Neural cell (in vitro differentiated cells): ENCODE measurements around the gene TEX261. TPM values are rescaled to one million over a fixed set of nuclear protein-coding genes. Genes with fewer than 3 reads are reported as not detected.

Source experiments
- H2AFZ ChIP-seq: fragments of 200-600, 300-800 bp; sonication (generic), shearing (Covaris generic); 2 replicates; pipeline ENCODE4 v1.6.0; 2014; ENCODE audit warnings: low read depth, mild to moderate bottlenecking, antibody characterized with exemption, low read length, moderate library complexity
- H3F3A ChIP-seq: fragments of 200-600 bp; shearing (Covaris generic); 2 replicates; pipeline ENCODE4 v1.6.1; 2016; ENCODE audit warnings: mild to moderate bottlenecking, moderate library complexity, mixed read lengths, antibody characterized with exemption, low read length; ENCODE audit not compliant: insufficient read depth, poor library complexity, severe bottlenecking
- H3K27ac ChIP-seq: fragments of 200-600, 300-800 bp; sonication (generic), shearing (Covaris generic); 2 replicates; pipeline ENCODE4 v1.5.1; 2014; ENCODE audit warnings: mild to moderate bottlenecking, low read length, moderate library complexity
- H3K27me3 ChIP-seq: fragments of 300-800, 200-600 bp; sonication (generic), shearing (Covaris generic); 2 replicates; pipeline ENCODE4 v1.6.0; 2014; ENCODE audit warnings: mild to moderate bottlenecking, low read depth, low read length, moderate library complexity; ENCODE audit not compliant: insufficient read depth
- H3K36me3 ChIP-seq: fragments of 300-800, 200-600 bp; sonication (generic), shearing (Covaris generic); 2 replicates; pipeline ENCODE4 v1.5.1; 2014; ENCODE audit warnings: mild to moderate bottlenecking, antibody characterized with exemption, low read length, moderate library complexity; ENCODE audit not compliant: insufficient read depth
- H3K4me2 ChIP-seq: fragments of 300-800, 200-600 bp; sonication (generic), shearing (Covaris generic); 2 replicates; pipeline ENCODE4 v1.6.0; 2014; ENCODE audit warnings: mild to moderate bottlenecking, low read length
- H3K4me3 ChIP-seq: fragments of 300-800, 200-600 bp; sonication (generic), shearing (Covaris generic); 2 replicates; pipeline ENCODE4 v1.5.1; 2014; ENCODE audit warnings: mild to moderate bottlenecking, low read length, moderate library complexity
- H3K79me2 ChIP-seq: fragments of 200-600 bp; shearing (Covaris generic); replicated peaks from 2 replicates; pipeline ENCODE4 v1.6.0; 2014; ENCODE audit warnings: mild to moderate bottlenecking, low read length, moderate library complexity; ENCODE audit not compliant: insufficient read depth
- H3K9ac ChIP-seq: fragments of 300-800, 200-600 bp; sonication (generic), shearing (Covaris generic); 2 replicates; pipeline ENCODE4 v1.6.1; 2016; ENCODE audit warnings: mild to moderate bottlenecking, low read length, mixed read lengths
- H3K9me2 ChIP-seq: fragments of 200-600 bp; shearing (Covaris generic); 2 replicates; pipeline ENCODE4 v1.6.1; 2016; ENCODE audit warnings: mild to moderate bottlenecking, low read length, mixed read lengths; ENCODE audit not compliant: insufficient read depth
- H3K9me3 ChIP-seq: fragments of 200-600, 300-800 bp; sonication (generic), shearing (Covaris generic); 2 replicates; pipeline ENCODE4 v1.6.1; 2016; ENCODE audit warnings: mild to moderate bottlenecking, mixed run types, low read length, moderate library complexity, mixed read lengths
- H4K20me1 ChIP-seq: fragments of 200-600 bp; shearing (Covaris generic); 2 replicates; pipeline ENCODE4 v1.6.1; 2016; ENCODE audit warnings: mild to moderate bottlenecking, mixed run types; ENCODE audit not compliant: insufficient read depth
- EP300 ChIP-seq: fragments of 450-650 bp; conservative IDR thresholded peaks from 2 replicates; pipeline ENCODE4 v1.6.1; 2014; ENCODE audit warnings: antibody characterized with exemption, mild to moderate bottlenecking, moderate library complexity; ENCODE audit not compliant: poor library complexity, severe bottlenecking
- EZH2 ChIP-seq: fragments of 200-600, 300-800 bp; shearing (Covaris generic), sonication (generic); IDR thresholded peaks from 2 replicates; pipeline ENCODE4 v1.6.1; 2014; ENCODE audit warnings: antibody characterized with exemption, low read length, borderline replicate concordance, mild to moderate bottlenecking; ENCODE audit not compliant: insufficient read depth, poor library complexity, severe bottlenecking
- POLR2AphosphoS5 ChIP-seq: IDR thresholded peaks from 2 replicates; pipeline ENCODE4 v1.6.1; 2012
- RAD21 ChIP-seq: fragments of 450-650 bp; conservative IDR thresholded peaks from 2 replicates; pipeline ENCODE4 v1.6.1; 2014; ENCODE audit warnings: antibody characterized with exemption, mild to moderate bottlenecking, moderate library complexity
- SMC3 ChIP-seq: fragments of 450-650 bp; conservative IDR thresholded peaks from 2 replicates; pipeline ENCODE4 v1.6.1; 2014; ENCODE audit warnings: antibody characterized with exemption, mild to moderate bottlenecking, moderate library complexity; ENCODE audit not compliant: poor library complexity
- polyA plus RNA-seq: library from polyadenylated mRNA; depleted of rRNA; stranded (reverse); fragments of >200 nt; gene quantifications from 2 replicates; pipeline ENCODE4 v1.2.3, GENCODE V29; 2014
- TF ChIP-seq, protein P1 (sequence below): IDR thresholded peaks from 2 replicates; pipeline ENCODE4 v1.6.1; 2012; ENCODE audit warnings: borderline replicate concordance
- TF ChIP-seq, protein P2 (sequence below): fragments of 450-650 bp; IDR thresholded peaks from 2 replicates; pipeline ENCODE4 v1.5.1; 2014; ENCODE audit warnings: antibody characterized with exemption, mild to moderate bottlenecking, moderate library complexity; ENCODE audit not compliant: poor library complexity, severe bottlenecking

TEX261 gene
- polyA plus RNA-seq, 1 donor from 2014 or later: 48.2 TPM

DNA sequence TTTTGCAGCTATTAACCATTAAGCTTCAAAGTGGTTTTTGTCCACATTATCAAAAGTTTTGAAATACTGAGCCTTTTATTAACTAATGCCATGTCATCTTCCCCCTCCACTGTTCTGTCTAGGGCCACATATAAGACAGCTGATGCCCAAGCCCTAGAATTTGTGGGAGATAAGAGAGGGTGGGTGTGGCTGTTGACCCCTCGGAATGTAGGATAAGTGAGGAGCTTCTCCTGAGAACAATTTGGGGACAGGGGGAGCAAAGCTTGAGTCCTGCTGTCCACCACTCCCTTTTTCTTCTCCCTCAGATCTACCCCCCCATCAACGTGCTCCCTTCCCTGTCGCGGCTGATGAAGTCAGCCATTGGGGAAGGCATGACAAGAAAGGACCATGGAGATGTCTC lies 30.5 kb downstream of the TEX261 start:
- H3F3A ChIP-seq: no peaks in the 10 kb centered on the region
- H3K27ac ChIP-seq: no peak overlapping the region
- H3K27me3 ChIP-seq: peaks cover 41% of the 10 kb centered on the region
- no peak overlapping the region for H3K4me2 ChIP-seq
- TF ChIP-seq EZH2 (no peak), RAD21 (no peak), POLR2AphosphoS5 (no peak), EP300 (no peak)
- TF ChIP-seq, protein P1, sequence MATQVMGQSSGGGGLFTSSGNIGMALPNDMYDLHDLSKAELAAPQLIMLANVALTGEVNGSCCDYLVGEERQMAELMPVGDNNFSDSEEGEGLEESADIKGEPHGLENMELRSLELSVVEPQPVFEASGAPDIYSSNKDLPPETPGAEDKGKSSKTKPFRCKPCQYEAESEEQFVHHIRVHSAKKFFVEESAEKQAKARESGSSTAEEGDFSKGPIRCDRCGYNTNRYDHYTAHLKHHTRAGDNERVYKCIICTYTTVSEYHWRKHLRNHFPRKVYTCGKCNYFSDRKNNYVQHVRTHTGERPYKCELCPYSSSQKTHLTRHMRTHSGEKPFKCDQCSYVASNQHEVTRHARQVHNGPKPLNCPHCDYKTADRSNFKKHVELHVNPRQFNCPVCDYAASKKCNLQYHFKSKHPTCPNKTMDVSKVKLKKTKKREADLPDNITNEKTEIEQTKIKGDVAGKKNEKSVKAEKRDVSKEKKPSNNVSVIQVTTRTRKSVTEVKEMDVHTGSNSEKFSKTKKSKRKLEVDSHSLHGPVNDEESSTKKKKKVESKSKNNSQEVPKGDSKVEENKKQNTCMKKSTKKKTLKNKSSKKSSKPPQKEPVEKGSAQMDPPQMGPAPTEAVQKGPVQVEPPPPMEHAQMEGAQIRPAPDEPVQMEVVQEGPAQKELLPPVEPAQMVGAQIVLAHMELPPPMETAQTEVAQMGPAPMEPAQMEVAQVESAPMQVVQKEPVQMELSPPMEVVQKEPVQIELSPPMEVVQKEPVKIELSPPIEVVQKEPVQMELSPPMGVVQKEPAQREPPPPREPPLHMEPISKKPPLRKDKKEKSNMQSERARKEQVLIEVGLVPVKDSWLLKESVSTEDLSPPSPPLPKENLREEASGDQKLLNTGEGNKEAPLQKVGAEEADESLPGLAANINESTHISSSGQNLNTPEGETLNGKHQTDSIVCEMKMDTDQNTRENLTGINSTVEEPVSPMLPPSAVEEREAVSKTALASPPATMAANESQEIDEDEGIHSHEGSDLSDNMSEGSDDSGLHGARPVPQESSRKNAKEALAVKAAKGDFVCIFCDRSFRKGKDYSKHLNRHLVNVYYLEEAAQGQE: no peak
- no peak overlapping the region for H3K4me3 ChIP-seq
- H3K9ac ChIP-seq: no peak overlapping the region
- H3K9me2 ChIP-seq: no peaks in the 10 kb centered on the region
- H3K9me3 ChIP-seq: no peaks in the 10 kb centered on the region
- no peaks in the 10 kb centered on the region for H4K20me1 ChIP-seq
- no peaks in the 10 kb centered on the region for H3K36me3 ChIP-seq
- H3K79me2 ChIP-seq: no peaks in the 10 kb centered on the region
- H2AFZ ChIP-seq: no peak overlapping the region

DNA sequence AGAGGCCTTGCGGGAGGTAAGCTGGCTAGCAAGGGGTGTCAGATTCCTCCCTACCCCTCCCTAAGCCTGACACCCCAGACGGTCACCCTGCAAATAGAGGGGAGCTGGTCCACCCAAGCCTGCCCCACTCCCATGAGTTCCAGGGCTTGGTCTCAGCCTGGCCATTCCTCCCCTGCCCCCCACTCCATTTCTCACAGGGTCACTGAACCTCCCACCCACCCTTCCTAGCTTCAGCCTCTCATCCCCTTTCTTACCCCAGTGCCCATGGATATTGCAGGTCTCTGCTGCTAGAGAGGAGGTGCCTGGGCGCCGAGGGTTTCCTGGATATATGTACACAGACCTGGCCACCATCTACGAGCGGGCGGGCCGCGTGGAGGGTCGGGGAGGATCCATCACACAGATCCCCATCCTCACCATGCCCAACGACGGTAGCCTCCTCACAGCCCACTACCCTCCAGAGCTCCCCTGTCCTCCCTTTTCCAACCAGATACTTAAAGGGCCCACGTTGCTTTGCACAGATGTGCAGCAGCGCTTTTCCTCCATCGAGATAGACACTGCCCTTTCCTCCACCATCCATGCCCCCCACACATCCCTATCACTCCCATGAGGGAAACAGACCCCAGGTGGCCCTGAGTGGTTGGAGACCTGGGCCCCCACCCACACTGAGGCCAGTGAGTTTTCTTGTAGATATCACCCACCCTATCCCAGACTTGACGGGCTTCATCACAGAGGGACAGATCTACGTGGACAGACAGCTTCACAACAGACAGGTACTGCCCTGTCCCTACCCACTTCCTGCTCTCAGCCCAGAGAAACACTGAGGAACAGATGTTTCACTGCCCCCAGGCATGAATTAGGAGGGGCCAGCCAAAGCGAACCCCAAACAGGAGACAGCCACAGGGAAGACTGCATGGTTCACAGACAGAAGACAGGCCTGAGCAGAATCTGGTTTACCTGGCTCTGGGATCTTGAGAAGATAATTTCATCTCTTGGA lies 31.5 kb downstream of the TEX261 start:
- Histone ChIP-seq H3K4me2 (no peak overlapping the region), H3K9ac (no peak overlapping the region), H3K36me3 (no peaks in the 10 kb centered on the region), H3K9me2 (no peaks in the 10 kb centered on the region), H3K9me3 (no peaks in the 10 kb centered on the region), H3K27ac (no peak overlapping the region), H3F3A (no peaks in the 10 kb centered on the region), H4K20me1 (no peaks in the 10 kb centered on the region), H3K4me3 (no peak overlapping the region), H2AFZ (no peak overlapping the region), H3K27me3 (peaks cover 41% of the 10 kb centered on the region), H3K79me2 (no peaks in the 10 kb centered on the region)
- no peak for TF ChIP-seq EZH2
- no peak for TF ChIP-seq POLR2AphosphoS5
- no peak for TF ChIP-seq EP300
- no peak for TF ChIP-seq SMC3

DNA sequence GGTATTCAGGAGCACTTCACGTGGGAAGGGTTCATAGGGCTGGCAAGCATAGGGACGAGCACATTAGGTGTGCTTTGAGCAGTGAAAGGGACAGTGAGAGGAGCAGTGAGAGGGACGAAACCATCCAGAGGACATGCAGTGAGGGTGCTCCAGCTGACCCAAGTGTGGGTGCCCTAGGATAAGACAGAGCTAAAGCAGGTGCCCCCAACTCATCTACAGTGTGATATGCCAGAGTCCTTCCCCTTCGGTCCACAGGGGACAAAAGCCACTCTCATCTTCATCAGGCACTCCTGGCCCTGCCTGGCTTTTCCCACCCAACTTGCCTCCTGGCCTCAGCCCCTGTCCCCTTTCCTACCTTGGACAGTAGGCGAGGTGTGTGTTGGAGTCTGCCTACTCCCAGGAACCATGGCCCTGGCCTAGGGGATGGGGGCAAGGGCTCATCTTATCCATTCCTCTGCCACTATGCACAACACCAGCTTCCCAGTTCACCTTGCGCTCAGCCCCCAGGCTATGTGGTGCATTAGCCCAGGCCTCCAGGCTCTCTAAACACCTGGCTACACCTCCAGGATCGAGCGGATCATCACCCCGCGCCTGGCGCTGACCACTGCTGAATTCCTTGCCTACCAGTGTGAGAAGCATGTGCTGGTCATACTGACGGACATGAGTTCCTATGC lies 32.3 kb downstream of the TEX261 start:
- Histone ChIP-seq H3K4me2 (no peak overlapping the region), H3K4me3 (no peak overlapping the region), H3F3A (no peaks in the 10 kb centered on the region), H2AFZ (no peak overlapping the region), H3K79me2 (no peaks in the 10 kb centered on the region), H3K36me3 (no peaks in the 10 kb centered on the region), H3K27ac (no peak overlapping the region), H3K9me2 (no peaks in the 10 kb centered on the region), H3K9me3 (no peaks in the 10 kb centered on the region), H3K27me3 (peaks cover 41% of the 10 kb centered on the region), H3K9ac (no peak overlapping the region), H4K20me1 (no peaks in the 10 kb centered on the region)
- TF ChIP-seq EZH2: no peak
- TF ChIP-seq SMC3: no peak
- TF ChIP-seq, protein P2, sequence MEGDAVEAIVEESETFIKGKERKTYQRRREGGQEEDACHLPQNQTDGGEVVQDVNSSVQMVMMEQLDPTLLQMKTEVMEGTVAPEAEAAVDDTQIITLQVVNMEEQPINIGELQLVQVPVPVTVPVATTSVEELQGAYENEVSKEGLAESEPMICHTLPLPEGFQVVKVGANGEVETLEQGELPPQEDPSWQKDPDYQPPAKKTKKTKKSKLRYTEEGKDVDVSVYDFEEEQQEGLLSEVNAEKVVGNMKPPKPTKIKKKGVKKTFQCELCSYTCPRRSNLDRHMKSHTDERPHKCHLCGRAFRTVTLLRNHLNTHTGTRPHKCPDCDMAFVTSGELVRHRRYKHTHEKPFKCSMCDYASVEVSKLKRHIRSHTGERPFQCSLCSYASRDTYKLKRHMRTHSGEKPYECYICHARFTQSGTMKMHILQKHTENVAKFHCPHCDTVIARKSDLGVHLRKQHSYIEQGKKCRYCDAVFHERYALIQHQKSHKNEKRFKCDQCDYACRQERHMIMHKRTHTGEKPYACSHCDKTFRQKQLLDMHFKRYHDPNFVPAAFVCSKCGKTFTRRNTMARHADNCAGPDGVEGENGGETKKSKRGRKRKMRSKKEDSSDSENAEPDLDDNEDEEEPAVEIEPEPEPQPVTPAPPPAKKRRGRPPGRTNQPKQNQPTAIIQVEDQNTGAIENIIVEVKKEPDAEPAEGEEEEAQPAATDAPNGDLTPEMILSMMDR: no peak
